GM19452 (cell line): ENCODE results near the gene ADAM22.

ENCODE experiments used
- ATAC-seq: cut with Tn5 transposase; IDR thresholded peaks from one replicate; pipeline ENCODE4 v1.9.1; 2021; ENCODE audit not compliant: unreplicated experiment

Gene ADAM22

GRCh38 chr7:88040694-88041093 is 106.6 kb downstream of the ADAM22 start:
- ATAC-seq: no peak

- ATAC-seq: no peak
These were observed 107.5 kb downstream of the ADAM22 start for GRCh38 chr7:88041583-88041982.

- no peak for ATAC-seq
These were observed 108.1 kb downstream of the ADAM22 start for GRCh38 chr7:88042157-88042556.

GRCh38 chr7:88042803-88043202 is 108.8 kb downstream of the ADAM22 start:
- ATAC-seq: no peak

- ATAC-seq: no peak
These were observed 110.0 kb downstream of the ADAM22 start for GRCh38 chr7:88044069-88044468.

- ATAC-seq: no peak
These were observed 113.0 kb downstream of the ADAM22 start for GRCh38 chr7:88046839-88047573.

- ATAC-seq: no peak
These were observed 123.6 kb downstream of the ADAM22 start for GRCh38 chr7:88057655-88058054.

- ATAC-seq: no peak
These were observed 128.2 kb downstream of the ADAM22 start for GRCh38 chr7:88062238-88062637.

- no peak for ATAC-seq
These were observed 135.0 kb downstream of the ADAM22 start for GRCh38 chr7:88069093-88069492.

GRCh38 chr7:88071994-88072714 is 138.1 kb downstream of the ADAM22 start:
- ATAC-seq: peak; percentile 89

- ATAC-seq: peak; percentile 42
These were observed 138.6 kb downstream of the ADAM22 start for GRCh38 chr7:88072715-88073055.

GRCh38 chr7:88073626-88074025 is 139.6 kb downstream of the ADAM22 start:
- no peak for ATAC-seq

- no peak for ATAC-seq
These were observed 141.2 kb downstream of the ADAM22 start for GRCh38 chr7:88075216-88075615.

- ATAC-seq: no peak
These were observed 149.8 kb downstream of the ADAM22 start for GRCh38 chr7:88083883-88084282.

GRCh38 chr7:88089561-88089960 is 155.5 kb downstream of the ADAM22 start:
- no peak for ATAC-seq

- ATAC-seq: no peak
These were observed 156.2 kb downstream of the ADAM22 start for GRCh38 chr7:88090240-88090639.

GRCh38 chr7:88090671-88091070 is 156.6 kb downstream of the ADAM22 start:
- ATAC-seq: peak; percentile 57

- no peak for ATAC-seq
These were observed 158.1 kb downstream of the ADAM22 start for GRCh38 chr7:88091988-88092675.

- ATAC-seq: no peak
These were observed 158.6 kb downstream of the ADAM22 start for GRCh38 chr7:88092676-88092999.

GRCh38 chr7:88101769-88102168 is 167.7 kb downstream of the ADAM22 start:
- ATAC-seq: no peak

- ATAC-seq: no peak
These were observed 168.6 kb downstream of the ADAM22 start for GRCh38 chr7:88102675-88103074.

- no peak for ATAC-seq
These were observed 170.7 kb downstream of the ADAM22 start for GRCh38 chr7:88104732-88105131.
